GM12878 (cell line): ENCODE measurements around the gene GALNT9. TPM values are rescaled to one million over a fixed set of nuclear protein-coding genes. Genes with fewer than 3 reads are reported as not detected.
"Not testable (repeated sequence)": the region's sequence is repeated elsewhere in the genome, so short reads cannot be mapped to it uniquely, and the experiment has no call there.

Experiments used
- ATAC-seq: fragments of 200-7000 bp; cut with Tn5 transposase; 3 replicates; pipeline ENCODE4 v1.9.1; 2020; ENCODE audit warnings: mild to moderate bottlenecking, moderate library complexity
- BruUV-seq: library from RNA; stranded (reverse); fragments of 400-500 nt; replicated peaks from 2 replicates; lab custom pipeline; 2021; lab: Mats Ljungman, UMichigan
- CTCF ChIA-PET: fragments of 300-600 bp; sonication (Branson Sonifier 250); formaldehyde crosslinking; extraction: SDS; loops from one replicate; lab custom pipeline; 2021; ENCODE audit warnings: inconsistent platforms; lab: Yijun Ruan, JAX
- POLR2A ChIA-PET: fragments of 350-600 bp; formaldehyde crosslinking; extraction: SDS; loops from one replicate; lab custom pipeline; 2021; ENCODE audit warnings: inconsistent platforms; lab: Charles Lee
- RAD21 ChIA-PET: fragments of 300-600 bp; sonication (Branson Sonifier 250); formaldehyde crosslinking; loops from one replicate; lab custom pipeline; 2023; ENCODE audit warnings: antibody characterized with exemption; ENCODE audit not compliant: unreplicated experiment; lab: Charles Lee
- SMC1A ChIA-PET: fragments of 300-600 bp; sonication (Branson Sonifier 250); formaldehyde crosslinking; loops from one replicate; lab custom pipeline; 2023; ENCODE audit not compliant: unreplicated experiment, uncharacterized antibody; lab: Charles Lee
- DNase-seq: peaks from one replicate; pipeline ENCODE4 v3.0.0-alpha.2; 2011; ENCODE audit warnings: low read depth, low spot score
- FAIRE-seq: peaks from 3 replicates; lab custom pipeline; 2011; peaks lifted over from hg19 to GRCh38; lab: Jason Lieb, UNC
- H2AFZ ChIP-seq: 2 replicates; pipeline ENCODE4 v1.6.0; 2011; ENCODE audit warnings: low read depth, low read length, control low read depth; ENCODE audit not compliant: control insufficient read depth
- H3K27ac ChIP-seq: 2 replicates; pipeline ENCODE4 v1.5.1; 2011; ENCODE audit warnings: control low read depth; ENCODE audit not compliant: control insufficient read depth, insufficient read depth
- H3K27me3 ChIP-seq, 2 experiments: replicated peaks in 1 of 2; 2 replicates each; pipeline versions ENCODE4 v1.6.0 to v1.6.1; 2011; ENCODE audit warnings: low read length in 1 of 2; ENCODE audit not compliant: control insufficient read depth in 2 of 2, insufficient read depth in 2 of 2
- H3K36me3 ChIP-seq, 2 experiments: 2 replicates each; pipeline ENCODE4 v1.5.1; 2011; ENCODE audit warnings: low read length in 1 of 2; ENCODE audit not compliant: control insufficient read depth in 2 of 2, insufficient read depth in 2 of 2
- H3K4me1 ChIP-seq: 2 replicates; pipeline ENCODE4 v1.6.1; 2011; ENCODE audit warnings: mild to moderate bottlenecking, low read length, moderate library complexity, mixed read lengths; ENCODE audit not compliant: control insufficient read depth, insufficient read depth
- H3K4me2 ChIP-seq: 2 replicates; pipeline ENCODE4 v1.6.0; 2011; ENCODE audit warnings: control low read depth; ENCODE audit not compliant: control insufficient read depth, insufficient read depth
- H3K4me3 ChIP-seq: fragments of 200-600 bp; sonication (generic); 2 replicates; pipeline ENCODE4 v1.5.1; 2016
- H3K79me2 ChIP-seq: 2 replicates; pipeline ENCODE4 v1.6.0; 2011; ENCODE audit warnings: low read length; ENCODE audit not compliant: control insufficient read depth, insufficient read depth
- H3K9ac ChIP-seq: 2 replicates; pipeline ENCODE4 v1.8.0; 2011; ENCODE audit warnings: low read length, control low read depth, mixed read lengths; ENCODE audit not compliant: control insufficient read depth, insufficient read depth
- H3K9me3 ChIP-seq: replicated peaks from 3 replicates; pipeline ENCODE4 v1.5.1; 2011; ENCODE audit warnings: mild to moderate bottlenecking, low read length; ENCODE audit not compliant: control insufficient read depth, insufficient read depth
- H4K20me1 ChIP-seq: 2 replicates; pipeline ENCODE4 v1.6.0; 2011; ENCODE audit not compliant: control insufficient read depth, insufficient read depth
- PML ChIP-seq: IDR thresholded peaks from 2 replicates; pipeline ENCODE4 v1.6.1; 2012; ENCODE audit warnings: low read length, inconsistent platforms
- WGBS: methylation state at CpG from one replicate; pipeline ENCODE4 v1.1.6; 2016; ENCODE audit warnings: low lambda C conversion rate; ENCODE audit not compliant: insufficient replicate concordance, insufficient coverage; ENCODE audit errors: missing lambda C conversion rate; 5-methylcytosine and 5-hydroxymethylcytosine counted together
- in situ Hi-C: fragments of 300-500 bp; cut with MboI; formaldehyde crosslinking; loops from 9 replicates; pipeline ENCODE4 v1.14.3; 2018; ENCODE audit warnings: mixed read lengths
- intact Hi-C: fragments of 100-400 bp; cut with micrococcal nuclease; formaldehyde crosslinking; loops from one replicate; pipeline ENCODE4 v1.14.2; 2022; ENCODE audit not compliant: unreplicated experiment
- polyA plus RNA-seq, 11 experiments: library from polyadenylated mRNA; depleted of rRNA in 4 of 11; unstranded in 6 of 11; stranded (reverse) in 5 of 11; fragments of >200 nt; fragmentation: Nextera tagmentation in 4 of 11; fragmentation: Illumina TruSeq in 1 of 11; extraction: Ambion mirVana in 4 of 11; extraction: Trizol in 1 of 11; gene quantifications; 1 replicate in 1 of 11; 2 replicates in 10 of 11; pipeline versions ENCODE4 v1.2.1 to v1.2.3, GENCODE V29; 2011 to 2016; ENCODE audit warnings: inconsistent platforms in 2 of 11, missing spikeins in 2 of 11, low read depth in 1 of 11
- total RNA-seq, 4 experiments: library from RNA; depleted of rRNA in 3 of 4; stranded (reverse); fragments of >200 nt in 3 of 4; fragmentation: Illumina TruSeq in 1 of 4; extraction: Trizol in 1 of 4; gene quantifications; 2 replicates each; pipeline versions ENCODE4 v1.2.1 to v1.2.3, GENCODE V29; 2013 to 2021

Gene GALNT9
- total and polyA plus RNA-seq, 10 of the 15 experiments (the other 5 are each of a cell fraction or from before 2014, with no cell fraction given), result 0.04 TPM; not detected in 9

GRCh38 chr12:132253698-132254480, 75.5 kb downstream of the GALNT9 start:
- H3K9me3 ChIP-seq, result no peaks in the 10 kb centered on the region; the same call in 2 of the 3 replicates
- no peak for TF ChIP-seq PML
- in situ Hi-C loops (no loop called here), intact Hi-C loops (no loop called here)
- POLR2A ChIA-PET, result no interaction called here
- no peaks in the 10 kb centered on the region for H3K4me1 ChIP-seq
- FAIRE-seq (no peak), ATAC-seq (no peak), DNase-seq (no peak)
- RAD21 ChIA-PET, result no interaction called here
- no peak overlapping the region for H3K9ac ChIP-seq
- H2AFZ ChIP-seq, result no peak overlapping the region
- H3K79me2 ChIP-seq, result no peaks in the 10 kb centered on the region
- WGBS, result 28% methylated on average over 18 of the region's 18 CpGs
- no peaks in the 10 kb centered on the region for H3K27me3 ChIP-seq
- H3K4me3 ChIP-seq, result no peak overlapping the region
- H4K20me1 ChIP-seq, result no peaks in the 10 kb centered on the region
- no peaks in the 10 kb centered on the region for H3K36me3 ChIP-seq
- BruUV-seq, result no TSS peak
- SMC1A ChIA-PET, result no interaction called here
- H3K4me2 ChIP-seq, result no peak overlapping the region
- no peak overlapping the region for H3K27ac ChIP-seq
- CTCF ChIA-PET, result no interaction called here

- in situ Hi-C loops, result not testable (repeated sequence)
- WGBS, result 49% methylated on average over 3 of the region's 5 CpGs
Measured at GRCh38 chr12:132252981-132253380, 76.4 kb downstream of the GALNT9 start.

More at GRCh38 chr12:132252981-132253380, 76.4 kb downstream of the GALNT9 start:
- H3K27me3 ChIP-seq, FAIRE-seq, RAD21 ChIA-PET, H3K4me1 ChIP-seq, CTCF ChIA-PET, H2AFZ ChIP-seq, H3K36me3 ChIP-seq, H4K20me1 ChIP-seq, ATAC-seq, H3K79me2 ChIP-seq, H3K27ac ChIP-seq, POLR2A ChIA-PET, H3K9ac ChIP-seq, BruUV-seq, DNase-seq, SMC1A ChIA-PET, H3K4me2 ChIP-seq, H3K4me3 ChIP-seq, intact Hi-C loops, H3K9me3 ChIP-seq: not testable (repeated sequence)
